Pancreas (tissue), 10 donors: ENCODE data around the gene TMEM176B. TPM values are rescaled to one million over a fixed set of nuclear protein-coding genes. Genes with fewer than 3 reads are reported as not detected.

ENCODE experiments used
- ATAC-seq, 4 donors: fragments of 200-7000 bp; cut with Tn5 transposase; one replicate each; pipeline versions ENCODE4 v1.8.0 to v1.9.1; 2020; ENCODE audit warnings: mild to moderate bottlenecking in 4 of 4, moderate library complexity in 4 of 4
- DNase-seq, 6 donors: peaks; one replicate each; pipeline ENCODE4 v3.0.0-alpha.2; 2020
- FAIRE-seq: peaks from 2 replicates; lab custom pipeline; 2012; peaks lifted over from hg19 to GRCh38; lab: Jason Lieb, UNC
- H3K27ac ChIP-seq, 4 donors: fragments of 200-600 bp; sonication (generic); 1 replicate in 3 of 4; 2 replicates in 1 of 4; pipeline versions ENCODE4 v1.5.0 to v1.8.0; 2020
- H3K27me3 ChIP-seq, 4 donors: fragments of 200-600 bp; one replicate each; pipeline ENCODE4 v1.8.0; 2021
- H3K36me3 ChIP-seq, 3 donors: fragments of 200-600 bp; sonication (generic) in 1 of 3; one replicate each; pipeline versions ENCODE4 v1.5.0 to v1.8.0; 2020 to 2021
- H3K4me1 ChIP-seq, 3 donors: fragments of 200-600 bp; one replicate each; pipeline ENCODE4 v1.8.0; 2021
- H3K4me3 ChIP-seq, 4 donors: fragments of 200-600 bp; sonication (generic) in 2 of 4; one replicate each; pipeline versions ENCODE4 v1.5.0 to v1.8.0; 2020 to 2021
- H3K9me3 ChIP-seq, 4 donors: fragments of 200-600 bp; one replicate each; pipeline ENCODE4 v1.8.0; 2021
- CTCF ChIP-seq, 4 donors: fragments of 200-600 bp; sonication (generic) in 3 of 4; IDR thresholded peaks; one replicate each; pipeline versions ENCODE4 v1.5.0 to v1.8.0; 2021; ENCODE audit warnings: antibody characterized with exemption in 4 of 4
- WGBS, 2 donors: extraction: QIAGEN DNeasy Blood & Tissue Kit; methylation state at CpG; one replicate each; pipeline ENCODE4 v1.1.7; 2013; 5-methylcytosine and 5-hydroxymethylcytosine counted together
- intact Hi-C, 3 donors: fragments of 100-400 bp; cut with DNase I; formaldehyde crosslinking; loops; one replicate each; pipeline versions ENCODE4 v1.11.1 to v1.14.2; 2022
- polyA plus RNA-seq, 2 donors: library from polyadenylated mRNA; stranded (reverse); fragments of 200-250 nt; gene quantifications; one replicate each; pipeline ENCODE4 v1.2.3, GENCODE V29; 2013
- total RNA-seq, 6 donors: library from RNA; stranded (reverse); fragmentation: NEBNext Ultra II Directional in 4 of 6; extraction: Animal tissue kit (Norgen Biotek cat#: 25700) in 4 of 6; gene quantifications; one replicate each; pipeline versions ENCODE4 v1.2.1 to v1.2.4, GENCODE V29; 2021 to 2023
- donor health status: healthy with polysubstance abuse.
- donor health status: DM: no; HTN: no; CAD: no; lungs with moderate emphysema.
- donor health status: DM: no; HTN: no; CAD: no.
- donor health status: control.
- donor health status: control.
- donor health status: Bipolar disorder and iron deficiency.
- donor health status: DM: yes; HTN: yes; CAD: no.
- donor health status: DM: no; HTN: no; CAD: no.
- donor health status: DM: no; HTN: no; CAD: no.
- donor health status: DM: yes; HTN: yes; CAD: no.

Gene TMEM176B
- total and polyA plus RNA-seq, 8 donors = 16.4 to 83.9 (median 30.5) TPM

- 78 to 87% methylated on average over 5 of the region's 5 CpGs for WGBS, 2 donors
- no peaks in the 10 kb centered on the region for H3K9me3 ChIP-seq
- no peak overlapping the region for H3K4me3 ChIP-seq
- no peaks in the 10 kb centered on the region for H3K4me1 ChIP-seq
- TF ChIP-seq CTCF (IDR thresholded peaks at IDR 0.05) = no peak
- no peak overlapping the region for H3K27ac ChIP-seq
- H3K27me3 ChIP-seq = no peaks in the 10 kb centered on the region
- no peak for FAIRE-seq
- DNase-seq = no peak
- intact Hi-C loops = no loop called here
- H3K36me3 ChIP-seq = no peaks in the 10 kb centered on the region
- no peak for ATAC-seq
These were observed 47.4 kb upstream of the TMEM176B start for GRCh38 chr7:150847536-150847935.

GRCh38 chr7:150846291-150847115, 46.3 kb upstream of the TMEM176B start:
- DNase-seq = no peak
- Histone ChIP-seq H3K4me1 (no peaks in the 10 kb centered on the region), H3K27me3 (no peaks in the 10 kb centered on the region), H3K36me3 (no peaks in the 10 kb centered on the region), H3K4me3 (no peak overlapping the region), H3K27ac (no peak overlapping the region), H3K9me3 (no peaks in the 10 kb centered on the region)
- TF ChIP-seq CTCF (IDR thresholded peaks at IDR 0.05) = no peak
- WGBS, 2 donors = 83 to 88% methylated on average over 14 of the region's 14 CpGs
- no peak for FAIRE-seq
- intact Hi-C loops = no loop called here
- no peak for ATAC-seq

- ATAC-seq (peak in 3 of 4 donors; percentile 19 to 76 (median 72)), DNase-seq (no peak), FAIRE-seq (no peak)
- no peak for TF ChIP-seq CTCF (IDR thresholded peaks at IDR 0.05)
- no peaks in the 10 kb centered on the region for H3K27me3 ChIP-seq
- WGBS, 2 donors = 19 to 25% methylated on average over 4 of the region's 4 CpGs
- no peaks in the 10 kb centered on the region for H3K4me1 ChIP-seq
- no peak overlapping the region for H3K4me3 ChIP-seq
- H3K9me3 ChIP-seq = no peaks in the 10 kb centered on the region
- no peaks in the 10 kb centered on the region for H3K36me3 ChIP-seq
- intact Hi-C loops = no loop called here
- no peak overlapping the region for H3K27ac ChIP-seq
These were observed 45.3 kb upstream of the TMEM176B start for GRCh38 chr7:150845421-150845861.

- intact Hi-C loops = no loop called here
- no peak for TF ChIP-seq CTCF (IDR thresholded peaks at IDR 0.05)
- DNase-seq = no peak
- Histone ChIP-seq H3K27ac (no peak overlapping the region), H3K36me3 (no peaks in the 10 kb centered on the region), H3K4me3 (no peak overlapping the region), H3K4me1 (no peaks in the 10 kb centered on the region), H3K27me3 (no peaks in the 10 kb centered on the region), H3K9me3 (no peaks in the 10 kb centered on the region)
- 54 to 73% methylated on average over 4 of the region's 4 CpGs for WGBS, 2 donors
- FAIRE-seq = no peak
- no peak for ATAC-seq
These were observed 42.6 kb upstream of the TMEM176B start for GRCh38 chr7:150842716-150843115.

GRCh38 chr7:150842018-150842417, 41.9 kb upstream of the TMEM176B start:
- Histone ChIP-seq H3K9me3 (no peaks in the 10 kb centered on the region), H3K27ac (no peak overlapping the region), H3K27me3 (no peaks in the 10 kb centered on the region), H3K4me1 (no peaks in the 10 kb centered on the region), H3K4me3 (no peak overlapping the region), H3K36me3 (no peaks in the 10 kb centered on the region)
- WGBS, 2 donors = 88 to 89% methylated on average over 3 of the region's 3 CpGs
- no peak for DNase-seq
- FAIRE-seq = no peak
- no peak for ATAC-seq
- TF ChIP-seq CTCF (IDR thresholded peaks at IDR 0.05) = no peak
- intact Hi-C loops = no loop called here
